Stimulated activated effector memory CD8-positive, alpha-beta T cell treated with anti-CD3 and anti-CD28 coated beads, Interleukin-12 subunit alpha, Interleukin-12 subunit beta, amount 100 ng/mL, for 72 hours (primary cell): ENCODE measurements around the gene TTI1.
"Not testable (repeated sequence)": the region's sequence is repeated elsewhere in the genome, so short reads cannot be mapped to it uniquely, and the experiment has no call there.

ENCODE experiments used
- ATAC-seq: fragments of 150-1000 bp; cut with Tn5 transposase; 2 replicates; pipeline ENCODE4 v1.10.0; 2021
- DNase-seq, 2 donors: peaks; one replicate each; pipeline ENCODE4 v3.0.0; 2021 to 2022; ENCODE audit warnings: low spot score in 2 of 2
- H3K27ac Mint-ChIP-seq: one replicate; pipeline ENCODE4 v1.8.0; 2022; ENCODE audit warnings: mild to moderate bottlenecking, mixed read lengths
- H3K36me3 Mint-ChIP-seq: one replicate; pipeline ENCODE4 v1.8.0; 2022; ENCODE audit warnings: mild to moderate bottlenecking, mixed read lengths
- H3K4me1 Mint-ChIP-seq: one replicate; pipeline ENCODE4 v1.8.0; 2022; ENCODE audit warnings: mixed read lengths
- H3K4me3 Mint-ChIP-seq: one replicate; pipeline ENCODE4 v1.8.0; 2022; ENCODE audit warnings: mild to moderate bottlenecking, mixed read lengths
- H3K9me3 Mint-ChIP-seq: one replicate; pipeline ENCODE4 v1.8.0; 2022; ENCODE audit warnings: mixed read lengths

The TTI1 gene

DNA sequence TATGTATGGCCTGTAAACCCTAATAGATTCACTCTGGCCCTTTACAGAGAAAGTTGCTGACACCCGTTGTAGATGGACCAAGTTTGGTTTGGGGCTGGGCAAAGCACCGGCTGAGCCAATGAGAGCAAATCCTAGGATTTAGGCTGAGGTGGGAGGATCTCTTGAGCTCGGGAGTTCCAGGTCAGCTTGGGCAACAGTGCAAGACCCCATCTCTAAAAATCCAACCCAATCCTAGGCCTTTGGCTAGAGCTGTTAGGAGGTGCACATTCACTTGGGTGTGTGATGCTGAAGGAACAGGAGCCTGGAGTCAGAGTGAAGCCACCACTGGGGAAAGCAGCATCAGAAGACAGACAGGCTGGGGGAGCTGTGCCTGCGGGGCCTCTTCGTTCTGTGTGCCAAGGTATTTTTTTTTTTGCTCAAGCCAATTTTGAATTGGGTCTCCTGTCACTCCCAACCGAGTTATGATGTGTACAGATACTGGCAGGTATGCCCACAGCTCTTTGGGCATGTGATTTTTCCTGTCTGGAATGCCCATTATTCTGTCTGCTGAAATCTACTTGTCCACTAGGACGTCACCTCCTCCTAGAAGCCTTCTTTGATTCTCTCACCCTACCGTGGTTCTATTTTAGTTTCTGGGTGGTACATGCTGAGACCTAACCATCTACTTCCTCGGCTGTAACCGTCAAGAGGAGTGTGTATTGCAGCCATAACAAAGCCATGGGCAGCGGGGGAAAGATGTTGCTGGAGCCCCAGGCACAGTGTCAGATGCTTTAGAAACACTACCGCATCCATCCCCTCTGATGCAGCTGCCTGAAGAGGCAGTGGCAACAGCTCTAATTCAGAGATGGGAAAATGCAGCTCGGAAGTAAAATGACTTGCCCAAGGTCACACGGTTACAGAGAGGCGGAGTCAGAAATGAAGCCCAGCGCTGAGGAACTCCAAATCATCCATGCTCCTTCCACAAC lies 54.0 kb downstream of the TTI1 start:
- H3K27ac Mint-ChIP-seq = no peak overlapping the region
- ATAC-seq = no peak

DNA sequence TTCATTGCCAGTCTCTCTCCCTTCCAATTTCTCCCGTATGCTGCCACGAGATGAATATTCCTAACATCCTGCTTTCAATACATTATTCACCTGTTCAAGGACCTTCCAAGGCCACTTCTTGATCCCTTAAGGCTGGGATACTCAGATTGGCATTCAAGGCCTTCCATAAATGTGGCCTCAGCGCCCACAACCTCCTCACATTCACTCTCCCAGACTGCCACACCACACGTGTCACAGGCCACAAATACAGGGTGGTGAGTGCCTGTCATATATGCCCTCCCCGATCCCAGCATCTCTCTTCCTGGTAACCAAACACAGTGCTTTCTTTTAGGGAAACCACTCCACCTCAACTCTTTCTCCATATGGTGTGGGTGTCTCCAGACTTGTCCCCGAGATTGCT lies 55.5 kb downstream of the TTI1 start:
- Mint-ChIP-seq H3K4me3 (no peak overlapping the region), H3K36me3 (peaks cover 15% of the 10 kb centered on the region)

More for the DNA sequence above, 54.0 kb downstream of the TTI1 start:
- peaks cover 15% of the 10 kb centered on the region for H3K4me1 Mint-ChIP-seq
- no peak overlapping the region for H3K4me3 Mint-ChIP-seq
- H3K9me3 Mint-ChIP-seq = no peaks in the 10 kb centered on the region
- H3K36me3 Mint-ChIP-seq = peaks cover 27% of the 10 kb centered on the region
- no peak for DNase-seq

DNA sequence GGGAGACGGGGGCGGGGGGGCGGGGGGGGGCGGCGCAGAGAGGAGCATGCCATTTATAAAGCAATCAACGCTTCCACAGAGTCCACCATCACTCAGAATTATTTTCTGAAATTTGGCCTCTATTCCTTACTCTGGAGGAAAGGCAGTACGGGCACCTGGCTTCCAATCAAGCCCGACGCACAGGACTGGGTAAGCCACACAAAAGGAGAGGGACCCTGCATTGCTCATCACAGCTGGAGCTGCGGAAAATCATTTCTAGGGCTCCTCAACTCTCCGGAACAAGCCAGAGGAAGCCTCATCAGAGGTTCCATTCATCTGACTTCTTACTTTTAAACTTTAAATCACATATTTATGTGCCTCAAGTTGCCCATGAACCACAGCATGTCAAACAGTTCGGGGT lies 55.9 kb downstream of the TTI1 start:
- DNase-seq (no peak), ATAC-seq (no peak)
- Mint-ChIP-seq H3K36me3 (peaks cover 10% of the 10 kb centered on the region), H3K27ac (no peak overlapping the region), H3K9me3 (no peaks in the 10 kb centered on the region), H3K4me3 (no peak overlapping the region), H3K4me1 (peaks cover 15% of the 10 kb centered on the region)

More for the DNA sequence above, 55.5 kb downstream of the TTI1 start:
- ATAC-seq = no peak
- Mint-ChIP-seq H3K27ac (no peak overlapping the region), H3K4me1 (peaks cover 15% of the 10 kb centered on the region), H3K9me3 (no peaks in the 10 kb centered on the region)
- no peak for DNase-seq

DNA sequence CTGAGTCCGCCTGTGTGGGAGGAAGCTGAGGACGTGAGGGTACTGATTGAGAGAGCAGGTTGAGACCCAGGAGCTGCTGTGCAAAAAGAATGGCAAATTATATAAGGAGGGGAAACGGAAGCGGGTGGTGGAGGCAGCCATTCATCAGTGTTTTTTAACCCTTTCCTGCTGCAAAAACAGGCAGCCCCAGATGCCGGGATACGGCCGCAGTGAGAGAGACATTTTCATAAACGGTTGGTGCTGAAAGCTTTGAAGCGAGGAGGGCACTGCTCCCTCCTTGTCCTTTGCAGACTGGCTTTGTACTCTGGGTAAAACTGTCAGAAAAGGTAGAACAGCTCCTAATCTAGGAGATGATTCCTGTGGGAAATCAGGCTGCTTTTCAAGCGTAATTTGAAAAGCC lies 56.4 kb downstream of the TTI1 start:
- ATAC-seq (no peak), DNase-seq (no peak)
- H3K36me3 Mint-ChIP-seq = peaks cover 6% of the 10 kb centered on the region
- no peak overlapping the region for H3K27ac Mint-ChIP-seq
- no peaks in the 10 kb centered on the region for H3K9me3 Mint-ChIP-seq
- H3K4me1 Mint-ChIP-seq = peaks cover 15% of the 10 kb centered on the region
- H3K4me3 Mint-ChIP-seq = no peak overlapping the region

DNA sequence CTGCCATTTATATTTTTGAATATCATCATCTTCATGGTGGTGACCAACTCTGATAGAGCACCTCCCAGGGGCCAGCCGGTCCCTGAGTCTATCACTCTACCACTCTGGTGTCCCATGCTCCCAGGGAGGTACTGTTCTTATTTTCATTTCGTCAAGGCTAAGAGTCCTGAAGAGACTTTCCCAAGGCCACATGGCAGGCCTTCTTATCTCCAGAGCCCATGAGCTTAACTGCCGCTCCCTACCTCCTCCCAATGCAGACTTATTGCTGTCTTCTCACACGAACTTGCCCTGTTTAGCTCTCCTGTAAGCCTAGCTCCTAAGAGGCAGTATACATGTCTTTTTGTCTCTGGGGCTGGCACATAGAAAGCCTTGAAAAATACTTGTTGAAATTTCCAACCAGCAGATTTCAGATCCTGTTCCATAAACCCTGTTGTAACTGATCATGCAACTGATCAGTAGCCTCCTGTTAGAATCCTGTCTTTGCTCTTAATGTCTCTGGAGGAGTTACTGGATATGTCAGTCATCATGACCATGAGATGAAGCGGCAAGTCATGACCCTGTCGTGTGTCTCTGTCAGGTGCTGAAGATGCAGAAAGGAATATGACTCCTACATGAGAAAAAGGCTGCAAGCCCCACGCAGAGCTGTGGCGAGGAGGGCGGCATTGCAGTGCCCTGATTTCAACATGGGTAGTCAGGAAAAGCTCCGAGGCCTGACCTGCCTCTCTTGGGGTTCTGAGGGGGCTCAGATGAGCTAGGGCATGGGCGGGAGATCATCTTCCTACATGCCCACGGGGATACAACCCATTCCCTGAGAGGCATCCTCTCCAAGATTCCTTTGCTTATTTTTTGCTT lies 60.0 kb downstream of the TTI1 start:
- Mint-ChIP-seq H3K27ac (no peak overlapping the region), H3K36me3 (no peaks in the 10 kb centered on the region), H3K4me1 (peaks cover 15% of the 10 kb centered on the region), H3K9me3 (peaks cover 5% of the 10 kb centered on the region), H3K4me3 (no peak overlapping the region)
- ATAC-seq (no peak), DNase-seq (no peak)

DNA sequence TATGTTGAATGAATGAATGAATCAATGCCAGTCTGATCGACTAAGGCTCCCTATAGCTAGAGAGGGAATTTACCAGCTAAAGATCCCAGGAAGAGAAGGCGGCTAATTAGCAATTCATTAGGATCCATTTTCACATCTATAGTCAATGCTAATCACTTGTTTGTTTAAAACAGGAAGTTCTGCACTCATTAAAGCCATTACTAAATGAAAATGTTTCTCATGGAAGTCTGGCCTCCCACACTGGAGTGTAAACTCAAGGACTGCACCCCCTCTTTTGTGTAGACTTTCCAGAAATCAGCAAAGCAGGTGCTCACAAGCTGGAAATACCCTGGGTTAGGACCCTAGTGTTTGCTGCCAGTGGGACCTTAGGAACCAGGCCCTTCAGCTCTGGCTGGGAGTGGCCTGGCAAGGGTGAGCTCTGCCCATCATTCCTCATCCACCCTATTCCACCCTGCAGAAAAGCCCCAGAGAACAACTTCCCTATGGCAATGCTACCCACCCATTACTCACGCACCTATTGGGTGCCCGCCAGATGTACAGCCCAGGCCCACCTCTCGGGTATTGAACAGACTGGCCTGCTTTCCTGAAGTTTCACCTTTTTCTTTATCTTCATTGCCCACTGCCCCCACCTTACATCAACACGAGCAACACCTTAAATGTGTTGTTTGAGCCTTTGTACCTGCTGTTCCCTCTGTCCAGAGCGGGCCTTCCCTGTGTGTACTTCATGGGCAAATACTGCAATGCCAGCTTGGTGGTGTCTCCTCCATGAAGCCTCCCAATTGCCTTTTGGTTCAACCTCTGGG lies 60.8 kb downstream of the TTI1 start:
- Mint-ChIP-seq H3K4me1 (peaks cover 8% of the 10 kb centered on the region), H3K4me3 (no peak overlapping the region), H3K36me3 (no peaks in the 10 kb centered on the region), H3K9me3 (peaks cover 5% of the 10 kb centered on the region), H3K27ac (no peak overlapping the region)
- DNase-seq (no peak), ATAC-seq (no peak)

DNA sequence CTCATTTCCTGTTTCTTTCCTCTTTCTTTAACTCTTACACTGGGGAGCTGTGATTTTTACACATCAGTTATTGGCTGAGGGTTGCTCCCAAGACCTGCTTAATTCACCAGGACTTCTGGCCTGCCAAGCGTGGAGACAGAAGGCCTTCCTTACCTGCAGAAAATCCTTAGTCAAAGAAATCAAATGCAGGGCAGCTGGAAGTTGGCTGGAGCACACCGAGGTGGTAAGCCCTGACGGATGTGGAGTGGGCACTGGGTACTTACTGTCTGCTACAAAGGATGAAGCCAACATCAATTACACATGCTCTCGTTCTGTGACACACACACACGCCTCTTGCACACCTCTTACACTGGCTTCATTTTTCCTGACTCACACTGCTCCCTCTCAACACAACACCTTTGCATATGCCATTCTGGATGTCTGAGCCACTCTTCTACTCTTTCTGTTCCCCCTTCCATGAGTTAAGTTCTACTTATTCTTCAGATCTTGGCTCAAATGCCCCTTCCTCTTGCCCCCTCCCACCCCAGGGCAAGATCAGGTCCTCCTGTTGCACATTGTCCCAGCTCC lies 61.6 kb downstream of the TTI1 start:
- DNase-seq (no peak), ATAC-seq (no peak)
- Mint-ChIP-seq H3K27ac (no peak overlapping the region), H3K36me3 (no peaks in the 10 kb centered on the region), H3K9me3 (peaks cover 5% of the 10 kb centered on the region), H3K4me3 (no peak overlapping the region), H3K4me1 (peaks cover 5% of the 10 kb centered on the region)

DNA sequence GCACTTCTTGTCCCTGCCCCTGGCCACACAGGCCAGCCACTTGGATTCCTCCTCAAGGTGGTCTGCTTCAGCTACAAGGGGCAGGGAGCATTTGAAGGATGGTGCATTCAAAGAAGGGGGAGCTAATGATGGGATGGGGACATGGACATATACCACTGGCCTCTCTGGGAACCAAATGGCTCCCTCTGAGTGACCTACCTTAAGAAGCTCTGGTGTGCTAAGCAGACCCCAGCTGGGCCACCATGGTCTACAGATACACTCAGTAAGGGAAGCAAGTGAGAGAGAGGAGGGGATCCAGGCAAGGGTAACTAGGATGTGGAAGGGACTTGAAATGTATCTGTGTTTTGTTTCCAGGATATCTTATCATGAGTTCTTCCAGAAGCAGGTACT lies 62.4 kb downstream of the TTI1 start:
- no peak for DNase-seq

DNA sequence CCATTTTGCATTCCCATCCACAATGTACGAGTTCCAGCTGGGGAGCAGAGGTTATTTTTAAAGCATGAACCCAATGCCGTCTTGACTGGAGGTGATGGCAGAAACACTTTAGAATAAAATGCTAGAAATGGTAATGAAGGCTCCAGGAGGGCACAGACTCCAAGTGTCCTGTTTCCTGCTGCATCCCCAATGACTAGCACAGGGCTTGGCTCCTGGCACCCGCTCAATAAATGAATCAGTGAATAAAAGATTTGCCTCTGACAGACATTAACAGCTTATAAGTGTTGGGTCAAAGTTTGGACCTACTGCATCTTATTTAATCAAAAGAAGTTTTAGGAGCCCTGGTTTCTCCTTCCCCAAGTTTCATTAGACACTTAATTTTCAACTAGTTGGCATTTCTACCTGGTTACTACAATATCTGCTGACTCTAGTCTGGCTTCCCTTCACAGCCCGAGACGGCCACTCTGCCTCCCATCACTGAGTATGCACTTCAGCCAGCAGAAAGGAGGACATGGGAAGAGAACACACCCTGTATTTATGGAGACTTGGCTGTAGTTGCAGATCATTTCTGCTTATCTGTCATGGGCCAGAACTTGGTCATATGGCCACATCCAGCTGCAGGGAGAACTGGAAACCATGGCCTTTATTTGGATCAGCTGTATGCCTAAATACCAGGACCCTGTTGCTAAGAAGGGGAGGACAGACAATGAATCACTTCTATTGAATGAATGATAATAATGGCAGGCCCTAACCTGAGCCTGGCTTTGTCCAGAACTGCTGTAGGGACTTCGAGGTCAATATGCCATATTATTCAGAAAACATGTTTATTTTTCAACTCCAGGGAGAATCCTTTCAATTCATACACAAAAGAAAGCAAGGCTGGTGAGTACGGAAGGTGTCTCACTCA lies 63.1 kb downstream of the TTI1 start:
- Mint-ChIP-seq H3K4me3 (no peak overlapping the region), H3K36me3 (no peaks in the 10 kb centered on the region), H3K4me1 (no peaks in the 10 kb centered on the region), H3K9me3 (peaks cover 10% of the 10 kb centered on the region), H3K27ac (no peak overlapping the region)
- DNase-seq = no peak
- ATAC-seq = no peak

More for the DNA sequence above, 62.4 kb downstream of the TTI1 start:
- Mint-ChIP-seq H3K4me1 (no peaks in the 10 kb centered on the region), H3K9me3 (peaks cover 9% of the 10 kb centered on the region), H3K36me3 (no peaks in the 10 kb centered on the region), H3K4me3 (no peak overlapping the region), H3K27ac (no peak overlapping the region)
- no peak for ATAC-seq

DNA sequence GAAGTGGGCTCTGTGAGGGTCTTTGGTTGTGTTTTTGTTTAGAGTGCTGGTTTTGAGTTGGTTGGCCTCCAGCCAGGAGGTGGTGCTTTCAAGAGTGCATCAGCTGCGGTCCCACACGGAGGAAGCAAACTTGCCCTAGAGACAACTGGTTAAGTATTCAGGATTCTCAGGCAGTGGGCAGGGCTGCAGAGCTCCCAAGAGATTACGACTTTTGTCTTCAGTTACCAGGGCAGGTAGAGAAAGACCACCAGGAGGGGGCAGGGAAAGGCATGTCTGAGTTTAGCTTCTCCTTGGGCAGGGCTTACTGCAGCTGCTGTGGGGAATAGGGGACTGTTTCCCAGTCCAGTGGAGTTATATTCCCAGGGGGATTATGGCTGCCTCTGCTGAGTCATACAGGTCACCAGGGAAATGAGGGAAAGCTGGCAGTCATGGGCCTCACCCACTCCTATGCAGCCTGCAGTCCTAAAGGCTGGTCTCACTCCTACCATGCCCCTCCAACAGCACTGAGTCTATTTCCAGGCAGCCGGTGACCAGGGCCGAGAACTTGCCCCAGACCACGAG lies 64.3 kb downstream of the TTI1 start:
- H3K9me3 Mint-ChIP-seq = peaks cover 21% of the 10 kb centered on the region
- H3K36me3 Mint-ChIP-seq = no peaks in the 10 kb centered on the region
- DNase-seq (no peak), ATAC-seq (no peak)
- H3K27ac Mint-ChIP-seq = no peak overlapping the region
- H3K4me3 Mint-ChIP-seq = no peak overlapping the region
- H3K4me1 Mint-ChIP-seq = no peaks in the 10 kb centered on the region

DNA sequence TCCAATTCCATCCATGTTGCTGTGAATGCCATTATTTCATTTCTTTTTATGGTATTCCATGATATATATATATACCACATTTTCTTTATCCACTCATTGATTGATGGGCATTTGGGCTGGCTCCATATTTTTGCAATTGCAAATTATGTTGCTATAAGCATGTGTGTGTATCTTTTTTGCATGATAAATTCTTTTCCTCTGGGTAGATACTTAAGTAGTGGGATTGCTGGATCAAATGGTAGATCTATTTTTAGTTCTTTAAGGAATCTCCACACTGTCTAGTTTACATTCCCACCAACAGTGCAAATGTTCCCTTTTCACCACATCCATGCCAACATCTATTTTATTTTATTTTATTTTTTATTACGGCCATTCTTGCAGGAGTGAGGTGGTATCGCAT lies 69.8 kb downstream of the TTI1 start:
- ATAC-seq, DNase-seq, H3K36me3 Mint-ChIP-seq, H3K4me3 Mint-ChIP-seq, H3K27ac Mint-ChIP-seq, H3K4me1 Mint-ChIP-seq: not testable (repeated sequence)
- peaks cover 17% of the 10 kb centered on the region for H3K9me3 Mint-ChIP-seq

DNA sequence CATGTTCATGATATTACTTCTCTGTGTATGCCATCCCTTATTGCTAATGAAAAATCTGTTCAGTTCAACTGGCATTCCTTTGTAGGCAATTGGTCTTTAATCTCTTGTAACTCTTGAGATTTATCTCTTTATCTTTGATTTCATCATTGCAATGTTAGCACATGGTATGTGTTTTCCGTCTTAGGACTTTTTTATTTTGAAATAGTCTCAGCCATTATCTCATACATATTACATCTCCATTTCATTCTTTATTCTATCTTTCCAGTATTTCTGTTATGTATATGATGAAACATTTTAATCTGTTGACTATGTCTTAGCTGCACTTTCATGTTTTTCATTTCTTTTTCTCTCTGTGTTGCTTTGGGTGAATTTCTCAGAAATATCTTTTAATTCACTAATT lies 72.2 kb downstream of the TTI1 start:
- Mint-ChIP-seq H3K27ac (no peak overlapping the region), H3K9me3 (peaks cover 13% of the 10 kb centered on the region)
- ATAC-seq = no peak

DNA sequence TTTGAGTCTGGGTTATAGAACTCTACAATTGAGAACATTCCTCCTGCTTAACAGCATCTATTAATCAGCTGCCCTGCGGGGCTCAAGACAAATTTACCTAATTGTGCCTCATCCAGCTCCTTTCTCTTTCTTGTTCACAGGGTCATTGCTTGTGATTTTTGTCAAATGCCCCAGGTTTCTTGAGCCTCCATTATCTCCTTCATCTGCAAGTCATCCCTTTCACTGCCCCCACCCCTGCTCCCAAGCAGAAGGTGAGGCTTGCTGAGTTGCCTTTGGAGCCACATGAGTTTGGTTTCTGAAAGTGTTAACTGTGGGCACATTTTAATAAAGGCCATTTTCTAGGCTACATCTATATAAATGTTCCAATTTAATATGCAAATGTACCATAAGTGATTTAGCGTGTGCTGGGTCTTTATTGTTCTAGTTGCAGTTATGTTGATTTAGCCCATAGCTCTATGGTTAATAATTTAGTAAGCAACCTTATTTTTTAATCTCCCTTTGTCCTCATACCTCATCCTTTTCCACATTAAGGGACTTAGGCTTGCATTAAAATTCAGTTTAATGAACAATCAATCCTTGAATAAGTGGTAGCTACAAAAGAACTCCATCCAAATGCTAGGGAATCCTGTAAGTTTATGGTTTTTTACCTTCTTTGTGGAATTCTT lies 74.3 kb downstream of the TTI1 start:
- Mint-ChIP-seq H3K4me3 (no peak overlapping the region), H3K9me3 (peaks cover 2% of the 10 kb centered on the region), H3K4me1 (no peaks in the 10 kb centered on the region), H3K36me3 (no peaks in the 10 kb centered on the region), H3K27ac (no peak overlapping the region)
- DNase-seq (no peak), ATAC-seq (no peak)

More for the DNA sequence above, 72.2 kb downstream of the TTI1 start:
- Mint-ChIP-seq H3K4me3 (no peak overlapping the region), H3K4me1 (no peaks in the 10 kb centered on the region), H3K36me3 (no peaks in the 10 kb centered on the region)
- DNase-seq = no peak
